Caki2 (cell line): ENCODE results near the gene SH3RF2. TPM values are rescaled to one million over a fixed set of nuclear protein-coding genes. Genes with fewer than 3 reads are reported as not detected.
"Not testable (repeated sequence)": the region's sequence is repeated elsewhere in the genome, so short reads cannot be mapped to it uniquely, and the experiment has no call there.

Experiments
- DNase-seq: peaks from one replicate; pipeline ENCODE4 v3.0.0-alpha.2; 2015; ENCODE audit warnings: low read depth
- in situ Hi-C: cut with HindIII; loops from 2 replicates; pipeline ENCODE4 v1.10.0; 2016; ENCODE audit warnings: low sequenced_read_pairs, low pct_unique_long_range_greater_than_20kb, mixed read lengths
- total RNA-seq: library from RNA; depleted of rRNA; stranded (reverse); fragments of >200 nt; shearing (Covaris generic); gene quantifications from 2 replicates; pipeline ENCODE4 v1.2.3, GENCODE V29; 2014; ENCODE audit warnings: low replicate concordance

SH3RF2 gene
- total RNA-seq, 1 experiment from 2014 or later, result 11.0 TPM

- in situ Hi-C loops, result no loop called here
- DNase-seq, result no peak
Measured at GRCh38 chr5:145987856-145988255, 51.5 kb downstream of the SH3RF2 start.

DNA sequence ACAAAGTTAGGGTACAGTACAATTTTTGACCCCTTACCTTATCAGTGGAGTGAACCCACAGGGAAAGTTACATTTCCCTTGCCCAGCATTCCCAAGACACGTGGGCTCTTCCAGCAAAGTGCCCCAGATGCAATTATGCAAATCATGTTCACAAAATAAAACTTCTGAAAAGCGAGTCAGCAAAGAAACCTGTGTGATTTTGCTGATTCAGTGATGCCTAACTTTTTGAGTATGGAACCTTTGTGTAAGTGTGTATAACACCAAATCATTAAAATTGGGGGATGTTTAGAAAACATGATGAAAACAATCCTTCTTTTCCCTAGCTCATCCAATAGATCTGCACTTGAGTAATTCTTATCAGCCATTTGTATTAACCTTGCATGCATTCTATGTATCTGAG is 52.6 kb downstream of the SH3RF2 start:
- DNase-seq, result no peak
- in situ Hi-C loops, result no loop called here

- DNase-seq, result no peak
- in situ Hi-C loops, result no loop called here
Measured at GRCh38 chr5:145989428-145989827, 53.0 kb downstream of the SH3RF2 start.

DNA sequence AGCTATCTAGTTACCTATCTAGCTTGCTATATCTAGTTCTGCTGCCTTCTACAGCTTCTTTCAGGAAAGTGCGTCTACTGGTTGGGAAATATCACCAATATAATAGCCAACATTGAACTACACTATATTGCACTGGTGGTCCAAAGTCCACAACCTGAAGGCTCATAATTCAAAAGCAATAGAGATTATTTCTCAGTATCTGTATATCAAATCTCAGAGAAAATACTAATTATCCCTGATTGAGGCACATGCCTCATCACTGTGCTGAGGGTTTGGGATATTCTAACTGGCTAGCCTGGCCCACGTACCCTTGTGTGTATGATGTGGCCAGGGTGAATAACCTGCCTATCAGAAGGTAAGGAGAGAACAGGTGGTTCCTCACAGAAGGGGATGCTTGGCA is 53.8 kb downstream of the SH3RF2 start:
- in situ Hi-C loops, result no loop called here
- DNase-seq, result no peak

- DNase-seq, result no peak
- in situ Hi-C loops, result no loop called here
Measured at GRCh38 chr5:145991044-145991575, 54.7 kb downstream of the SH3RF2 start.

GRCh38 chr5:145993538-145993937 is 57.2 kb downstream of the SH3RF2 start:
- in situ Hi-C loops, DNase-seq: not testable (repeated sequence)

- no peak for DNase-seq
- in situ Hi-C loops, result no loop called here
Measured at GRCh38 chr5:145996135-145996534, 59.8 kb downstream of the SH3RF2 start.

GRCh38 chr5:145999208-145999607 is 62.8 kb downstream of the SH3RF2 start:
- no peak for DNase-seq
- in situ Hi-C loops, result no loop called here

- in situ Hi-C loops, result no loop called here
- DNase-seq, result no peak
Measured at GRCh38 chr5:146000072-146000471, 63.7 kb downstream of the SH3RF2 start.

DNA sequence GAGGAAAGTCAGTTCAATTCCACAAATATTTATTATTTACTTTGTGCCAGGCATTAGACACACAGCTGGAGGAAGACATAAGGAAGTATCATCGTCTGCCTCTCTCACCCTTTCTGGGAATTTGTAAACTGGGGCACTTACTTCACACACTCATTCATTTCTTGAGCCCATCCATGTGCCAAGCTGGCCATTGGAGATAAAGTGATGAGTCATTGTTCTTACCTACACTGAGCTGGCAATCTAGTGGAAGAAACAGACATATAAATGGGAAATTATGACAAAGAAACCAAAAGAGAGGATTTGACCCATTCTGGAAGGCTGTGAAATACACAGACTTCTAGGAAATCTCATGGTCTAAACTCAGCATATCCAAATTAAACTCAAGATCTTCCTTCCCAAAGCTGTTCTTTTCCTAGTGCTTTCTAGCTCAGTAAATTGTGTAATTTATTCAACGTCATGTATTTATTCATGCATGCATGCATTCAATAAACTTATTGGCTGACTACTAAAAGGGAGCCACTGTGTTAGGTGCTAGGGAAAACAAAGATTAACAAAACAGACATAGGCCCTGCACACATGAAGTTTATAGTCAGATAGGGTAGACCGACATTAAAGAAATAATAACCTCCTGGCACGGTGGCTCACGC is 65.3 kb downstream of the SH3RF2 start:
- in situ Hi-C loops, result no loop called here

GRCh38 chr5:146002491-146002890 is 66.1 kb downstream of the SH3RF2 start:
- in situ Hi-C loops, result no loop called here
- DNase-seq, result no peak

More for the DNA sequence above, 65.3 kb downstream of the SH3RF2 start:
- peak; percentile 87 for DNase-seq

GRCh38 chr5:146003852-146004251 is 67.5 kb downstream of the SH3RF2 start:
- in situ Hi-C loops, result no loop called here
- DNase-seq, result no peak

DNA sequence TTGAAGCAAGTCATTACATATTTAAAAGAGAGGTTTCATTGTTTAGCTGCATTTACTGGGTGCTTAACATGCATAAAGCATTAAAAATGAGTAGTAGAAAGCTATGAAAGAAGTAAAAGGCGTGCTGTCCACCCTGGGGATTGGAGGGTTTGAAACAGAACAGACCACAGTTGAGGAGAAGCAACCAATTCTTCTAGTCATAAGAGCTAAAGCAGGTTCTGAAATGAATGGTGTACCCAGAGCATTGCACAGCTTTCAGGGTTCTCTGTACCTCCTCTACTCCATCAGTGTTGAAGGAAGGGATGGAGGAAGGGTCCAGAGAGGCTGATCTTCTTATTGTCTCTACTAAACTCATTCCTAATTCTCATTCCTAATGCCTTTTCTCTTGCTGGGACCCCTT is 68.9 kb downstream of the SH3RF2 start:
- DNase-seq, result no peak
- in situ Hi-C loops, result no loop called here

GRCh38 chr5:146005723-146006122 is 69.3 kb downstream of the SH3RF2 start:
- in situ Hi-C loops, result no loop called here

DNA sequence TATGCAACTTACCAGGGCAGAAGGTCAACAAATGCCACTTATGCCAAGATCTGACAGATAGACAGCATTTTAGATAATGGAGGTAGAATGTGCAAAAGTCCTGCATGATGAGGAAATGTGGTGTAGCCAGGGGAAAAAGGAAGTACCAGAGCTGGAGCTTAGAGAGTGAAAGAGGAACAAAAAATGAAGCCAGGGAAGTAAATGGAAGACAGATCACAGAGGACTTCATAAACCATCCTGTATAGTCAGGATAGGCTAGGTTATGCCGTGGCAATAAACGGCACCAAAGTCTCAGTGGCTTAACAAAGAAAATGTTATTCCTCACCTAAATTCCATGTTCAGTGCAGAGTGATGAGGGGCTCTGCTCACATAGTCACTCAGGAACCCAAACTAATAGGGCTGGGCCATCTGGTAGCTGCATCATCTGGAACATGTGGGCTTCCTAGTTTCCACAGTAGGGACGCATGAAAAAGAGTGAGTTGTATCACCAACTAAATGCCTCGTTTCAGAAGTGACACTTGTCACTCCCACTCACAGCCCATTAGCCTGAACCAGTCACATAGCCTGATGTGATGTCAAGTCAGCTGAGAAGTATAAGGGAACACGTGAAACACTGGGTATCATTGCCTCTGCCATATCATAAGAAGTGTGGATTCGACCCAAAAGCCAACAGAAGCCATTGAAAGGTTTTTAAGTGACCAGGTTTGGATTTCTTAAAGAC is 70.3 kb downstream of the SH3RF2 start:
- in situ Hi-C loops, result no loop called here
- no peak for DNase-seq

More at GRCh38 chr5:146005723-146006122, 69.3 kb downstream of the SH3RF2 start:
- DNase-seq, result peak; percentile 64

GRCh38 chr5:146007270-146007669 is 70.9 kb downstream of the SH3RF2 start:
- DNase-seq, result peak; percentile 41

DNA sequence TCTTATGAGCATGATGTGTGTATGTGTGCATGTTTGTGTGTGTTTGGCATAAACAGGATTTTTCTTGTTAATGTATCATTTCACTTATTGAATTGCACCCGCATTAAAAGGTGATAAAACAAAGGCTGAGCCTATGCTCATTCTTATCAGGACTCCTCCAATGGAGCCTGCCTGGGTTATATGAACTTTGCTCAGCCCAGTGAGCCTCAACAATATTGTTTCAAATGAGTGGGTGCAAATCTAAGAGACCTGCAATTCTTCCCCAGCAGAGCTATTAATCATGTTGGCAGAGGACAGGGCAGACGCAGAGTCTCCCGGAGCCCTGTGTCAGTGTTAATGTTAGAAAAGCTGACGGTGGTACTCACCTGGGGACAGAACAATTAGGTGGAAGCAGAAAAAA is 71.6 kb downstream of the SH3RF2 start:
- no peak for DNase-seq
- in situ Hi-C loops, result no loop called here

More at GRCh38 chr5:146007270-146007669, 70.9 kb downstream of the SH3RF2 start:
- in situ Hi-C loops, result no loop called here

- in situ Hi-C loops, result no loop called here
- DNase-seq, result no peak
Measured at GRCh38 chr5:146009020-146009419, 72.6 kb downstream of the SH3RF2 start.

- DNase-seq, in situ Hi-C loops: not testable (repeated sequence)
Measured at GRCh38 chr5:146010447-146010846, 74.1 kb downstream of the SH3RF2 start.
